ENCODE data around the gene MVB12B.

The MVB12B gene

GRCh38 chr9:126503333-126504085 is 176.9 kb downstream of the MVB12B start:
- no peak for DNase-seq (ENCODE audit: low spot score)
- no peak overlapping the region for H3K27ac ChIP-seq
- no peak for TF ChIP-seq CTCF (IDR thresholded peaks at IDR 0.05)
- H3K4me3 ChIP-seq = no peak overlapping the region

- no peak for DNase-seq (ENCODE audit: low spot score)
- no peak for TF ChIP-seq CTCF (IDR thresholded peaks at IDR 0.05)
- Histone ChIP-seq H3K27ac (no peak overlapping the region), H3K4me3 (no peak overlapping the region)
These were observed 177.7 kb downstream of the MVB12B start for GRCh38 chr9:126504086-126504976.

- no peak for DNase-seq (ENCODE audit: low spot score)
- H3K27ac ChIP-seq = no peak overlapping the region
- TF ChIP-seq CTCF (IDR thresholded peaks at IDR 0.05) = no peak
These were observed 178.4 kb downstream of the MVB12B start for GRCh38 chr9:126504977-126505455.

GRCh38 chr9:126505697-126506346 is 179.2 kb downstream of the MVB12B start:
- Histone ChIP-seq H3K27ac (no peak overlapping the region), H3K4me3 (no peak overlapping the region)
- no peak for TF ChIP-seq CTCF (IDR thresholded peaks at IDR 0.05)
- DNase-seq (ENCODE audit: low spot score) = no peak

More at GRCh38 chr9:126504977-126505455, 178.4 kb downstream of the MVB12B start:
- no peak overlapping the region for H3K4me3 ChIP-seq

GRCh38 chr9:126506361-126507317 is 180.0 kb downstream of the MVB12B start:
- H3K27ac ChIP-seq = no peak overlapping the region
- no peak for TF ChIP-seq CTCF (IDR thresholded peaks at IDR 0.05)
- no peak for DNase-seq (ENCODE audit: low spot score)
- H3K4me3 ChIP-seq = no peak overlapping the region

Measured in coronary artery (tissue), 2 donors.